Right cardiac atrium (tissue), 5 donors: Measurements from ENCODE around the gene FN1. TPM values are rescaled to one million over a fixed set of nuclear protein-coding genes. Genes with fewer than 3 reads are reported as not detected.

Source experiments
- ATAC-seq, 2 donors: fragments of 200-7000 bp; cut with Tn5 transposase; one replicate each; pipeline versions ENCODE4 v1.8.0 to v1.9.1; 2020; ENCODE audit warnings: moderate library complexity in 2 of 2, mild to moderate bottlenecking in 1 of 2
- DNase-seq, 3 donors: peaks; one replicate each; pipeline ENCODE4 v3.0.0-alpha.2; 2020
- H3K27ac ChIP-seq: one replicate; pipeline ENCODE4 v1.5.1; 2013; ENCODE audit warnings: mild to moderate bottlenecking, low read length, control low read depth, moderate library complexity
- H3K27me3 ChIP-seq: one replicate; pipeline ENCODE4 v1.6.1; 2013; ENCODE audit not compliant: control insufficient read depth, insufficient read depth
- H3K4me1 ChIP-seq: one replicate; pipeline ENCODE4 v1.6.1; 2013; ENCODE audit warnings: low read length; ENCODE audit not compliant: control insufficient read depth, insufficient read depth
- H3K4me3 ChIP-seq: one replicate; pipeline ENCODE4 v1.5.1; 2013; ENCODE audit warnings: low read length, control low read depth
- H3K9me3 ChIP-seq: one replicate; pipeline ENCODE4 v1.6.1; 2013; ENCODE audit warnings: low read length; ENCODE audit not compliant: control insufficient read depth
- WGBS: extraction: QIAGEN DNeasy Blood & Tissue Kit; methylation state at CpG from one replicate; pipeline ENCODE4 v1.1.7; 2013; 5-methylcytosine and 5-hydroxymethylcytosine counted together
- intact Hi-C, 4 donors: fragments of 100-400 bp; cut with DNase I; formaldehyde crosslinking; loops; one replicate each; pipeline versions ENCODE4 v1.11.0 to v1.14.0; 2022 to 2023
- polyA plus RNA-seq: library from polyadenylated mRNA; stranded (reverse); fragments of 200-250 nt; gene quantifications from one replicate; pipeline ENCODE4 v1.2.3, GENCODE V29; 2013
- total RNA-seq, 4 donors: library from RNA; stranded (reverse); fragmentation: NEBNext Ultra II Directional; extraction: Animal tissue kit (Norgen Biotek cat#: 25700); gene quantifications; one replicate each; pipeline ENCODE4 v1.2.1, GENCODE V29; 2021
- donor health status: healthy with polysubstance abuse.
- donor health status: DM: no; HTN: yes; CAD: no.
- donor health status: DM: no; HTN: no; CAD: no.
- donor health status: DM: no; HTN: yes; CAD: no; lungs with severe emphysema.
- donor health status: DM: yes; HTN: yes; CAD: no.

The FN1 gene
- total and polyA plus RNA-seq, 5 donors: 205 to 530 (median 342) TPM

- ATAC-seq (no peak), DNase-seq (no peak)
- no peaks in the 10 kb centered on the region for H3K27me3 ChIP-seq
- no peak overlapping the region for H3K4me3 ChIP-seq
- H3K4me1 ChIP-seq: no peaks in the 10 kb centered on the region
- no peak overlapping the region for H3K27ac ChIP-seq
- WGBS: 83% methylated on average over 11 of the region's 11 CpGs
- no peaks in the 10 kb centered on the region for H3K9me3 ChIP-seq
- intact Hi-C loops: no loop called here
These were observed 68.0 kb downstream of the FN1 start for GRCh38 chr2:215367662-215368492.

- DNase-seq (no peak), ATAC-seq (no peak)
- H3K9me3 ChIP-seq: no peaks in the 10 kb centered on the region
- intact Hi-C loops: no loop called here
- H3K27ac ChIP-seq: no peak overlapping the region
- no peaks in the 10 kb centered on the region for H3K4me1 ChIP-seq
- no peaks in the 10 kb centered on the region for H3K27me3 ChIP-seq
- WGBS: 96% methylated on average over 4 of the region's 4 CpGs
- no peak overlapping the region for H3K4me3 ChIP-seq
These were observed 69.3 kb downstream of the FN1 start for GRCh38 chr2:215366440-215367032.

GRCh38 chr2:215365184-215365658 lies 70.6 kb downstream of the FN1 start:
- no peak for DNase-seq
- H3K4me1 ChIP-seq: no peaks in the 10 kb centered on the region
- H3K9me3 ChIP-seq: no peaks in the 10 kb centered on the region
- H3K4me3 ChIP-seq: no peak overlapping the region
- no peak overlapping the region for H3K27ac ChIP-seq
- ATAC-seq: no peak
- H3K27me3 ChIP-seq: no peaks in the 10 kb centered on the region
- intact Hi-C loops: no loop called here
- WGBS: 82% methylated on average over 4 of the region's 4 CpGs

GRCh38 chr2:215364157-215365155 lies 71.4 kb downstream of the FN1 start:
- no peak overlapping the region for H3K27ac ChIP-seq

GRCh38 chr2:215363461-215364156 lies 72.3 kb downstream of the FN1 start:
- intact Hi-C loops: no loop called here
- H3K27me3 ChIP-seq: no peaks in the 10 kb centered on the region
- H3K27ac ChIP-seq: no peak overlapping the region
- no peak for DNase-seq
- H3K4me1 ChIP-seq: no peaks in the 10 kb centered on the region
- H3K4me3 ChIP-seq: no peak overlapping the region
- H3K9me3 ChIP-seq: no peaks in the 10 kb centered on the region
- no peak for ATAC-seq
- 73% methylated on average over 2 of the region's 2 CpGs for WGBS

More at GRCh38 chr2:215364157-215365155, 71.4 kb downstream of the FN1 start:
- H3K9me3 ChIP-seq: no peaks in the 10 kb centered on the region
- ATAC-seq (no peak), DNase-seq (no peak)
- WGBS: 79% methylated on average over 10 of the region's 10 CpGs
- H3K4me3 ChIP-seq: no peak overlapping the region
- H3K27me3 ChIP-seq: no peaks in the 10 kb centered on the region
- H3K4me1 ChIP-seq: no peaks in the 10 kb centered on the region
- intact Hi-C loops: no loop called here

GRCh38 chr2:215363039-215363438 lies 72.8 kb downstream of the FN1 start:
- intact Hi-C loops: no loop called here
- no peaks in the 10 kb centered on the region for H3K4me1 ChIP-seq
- no peak overlapping the region for H3K27ac ChIP-seq
- H3K4me3 ChIP-seq: no peak overlapping the region
- H3K27me3 ChIP-seq: no peaks in the 10 kb centered on the region
- no peak for DNase-seq
- 76% methylated on average over 2 of the region's 2 CpGs for WGBS
- H3K9me3 ChIP-seq: no peaks in the 10 kb centered on the region
- ATAC-seq: no peak

- ATAC-seq (no peak), DNase-seq (peak in 1 of 3 donors; percentile 26)
- H3K9me3 ChIP-seq: no peaks in the 10 kb centered on the region
- no peaks in the 10 kb centered on the region for H3K4me1 ChIP-seq
- no peak overlapping the region for H3K4me3 ChIP-seq
- no peak overlapping the region for H3K27ac ChIP-seq
- H3K27me3 ChIP-seq: no peaks in the 10 kb centered on the region
- 96% methylated on average over 8 of the region's 8 CpGs for WGBS
- intact Hi-C loops: no loop called here
These were observed 73.3 kb downstream of the FN1 start for GRCh38 chr2:215362562-215362904.

- Histone ChIP-seq H3K4me1 (no peaks in the 10 kb centered on the region), H3K27ac (no peak overlapping the region), H3K4me3 (no peak overlapping the region), H3K27me3 (no peaks in the 10 kb centered on the region), H3K9me3 (no peaks in the 10 kb centered on the region)
- no peak for DNase-seq
- WGBS: 64% methylated on average over 6 of the region's 6 CpGs
- intact Hi-C loops: no loop called here
- no peak for ATAC-seq
These were observed 73.8 kb downstream of the FN1 start for GRCh38 chr2:215361876-215362561.

GRCh38 chr2:215361211-215361875 lies 74.5 kb downstream of the FN1 start:
- intact Hi-C loops: no loop called here
- 88% methylated on average over 4 of the region's 4 CpGs for WGBS
- no peak overlapping the region for H3K4me3 ChIP-seq
- H3K9me3 ChIP-seq: no peaks in the 10 kb centered on the region
- ATAC-seq (no peak), DNase-seq (no peak)
- no peaks in the 10 kb centered on the region for H3K27me3 ChIP-seq
- H3K4me1 ChIP-seq: no peaks in the 10 kb centered on the region
- H3K27ac ChIP-seq: no peak overlapping the region

GRCh38 chr2:215360596-215360995 lies 75.3 kb downstream of the FN1 start:
- Histone ChIP-seq H3K9me3 (no peaks in the 10 kb centered on the region), H3K4me3 (no peak overlapping the region), H3K4me1 (no peaks in the 10 kb centered on the region), H3K27ac (no peak overlapping the region), H3K27me3 (no peaks in the 10 kb centered on the region)
- intact Hi-C loops: no loop called here
- 89% methylated on average over 2 of the region's 2 CpGs for WGBS
- ATAC-seq: no peak
- no peak for DNase-seq
